Stimulated activated CD4-positive, alpha-beta T cell treated with anti-CD3 and anti-CD28 coated beads, TNF-alpha, amount 100 ng/mL, for 4 hours (primary cell): ENCODE measurements around the gene PWWP2B.
"Not testable (repeated sequence)": the region's sequence is repeated elsewhere in the genome, so short reads cannot be mapped to it uniquely, and the experiment has no call there.

Experiments used
- DNase-seq, 3 experiments: peaks; one replicate each; pipeline ENCODE4 v3.0.0-alpha.2; 2020; ENCODE audit warnings: low read depth in 3 of 3

The PWWP2B gene

GRCh38 chr10:132381741-132382140, 15.3 kb upstream of the PWWP2B start:
- DNase-seq = no peak

GRCh38 chr10:132382231-132382922, 14.6 kb upstream of the PWWP2B start:
- DNase-seq = no peak

GRCh38 chr10:132383101-132383500, 13.9 kb upstream of the PWWP2B start:
- no peak for DNase-seq

GRCh38 chr10:132383751-132384196, 13.2 kb upstream of the PWWP2B start:
- DNase-seq = no peak

GRCh38 chr10:132384618-132385388, 12.2 kb upstream of the PWWP2B start:
- DNase-seq = no peak

- no peak for DNase-seq
These were observed 11.7 kb upstream of the PWWP2B start for GRCh38 chr10:132385389-132385667.

GRCh38 chr10:132385721-132386418, 11.1 kb upstream of the PWWP2B start:
- no peak for DNase-seq

GRCh38 chr10:132386419-132386831, 10.6 kb upstream of the PWWP2B start:
- DNase-seq = no peak

- not testable (repeated sequence) for DNase-seq
These were observed 10.1 kb upstream of the PWWP2B start for GRCh38 chr10:132386896-132387295.

GRCh38 chr10:132387764-132388210, 9.2 kb upstream of the PWWP2B start:
- peak; percentile 41 to 60 (median 50) for DNase-seq

- DNase-seq = no peak
These were observed 8.0 kb upstream of the PWWP2B start for GRCh38 chr10:132388891-132389432.

GRCh38 chr10:132389433-132390169, 7.4 kb upstream of the PWWP2B start:
- no peak for DNase-seq

GRCh38 chr10:132390170-132390920, 6.7 kb upstream of the PWWP2B start:
- no peak for DNase-seq

- no peak for DNase-seq
These were observed 5.9 kb upstream of the PWWP2B start for GRCh38 chr10:132390921-132391675.

GRCh38 chr10:132391676-132392020, 5.4 kb upstream of the PWWP2B start:
- DNase-seq = no peak

GRCh38 chr10:132392184-132392800, 4.7 kb upstream of the PWWP2B start:
- DNase-seq = no peak

- DNase-seq = no peak
These were observed 3.9 kb upstream of the PWWP2B start for GRCh38 chr10:132392811-132393694.

- no peak for DNase-seq
These were observed 3.3 kb upstream of the PWWP2B start for GRCh38 chr10:132393695-132394181.
